HUES48 (cell line): ENCODE measurements around the gene DAZAP1.

Experiments used
- H3K27ac ChIP-seq: one replicate; pipeline ENCODE4 v1.7.0; 2013; ENCODE audit warnings: low read depth, low read length, inconsistent platforms
- H3K27me3 ChIP-seq: 2 replicates; pipeline ENCODE4 v1.6.1; 2013; ENCODE audit warnings: mild to moderate bottlenecking, low read length; ENCODE audit not compliant: control insufficient read depth, insufficient read depth
- H3K36me3 ChIP-seq: 2 replicates; pipeline ENCODE4 v1.6.1; 2013; ENCODE audit warnings: low read length; ENCODE audit not compliant: control insufficient read depth, insufficient read depth
- H3K4me1 ChIP-seq: 2 replicates; pipeline ENCODE4 v1.6.1; 2013; ENCODE audit warnings: mild to moderate bottlenecking, low read length; ENCODE audit not compliant: control insufficient read depth, insufficient read depth
- H3K4me3 ChIP-seq: 2 replicates; pipeline ENCODE4 v1.5.1; 2013; ENCODE audit warnings: mild to moderate bottlenecking, low read depth, low read length
- H3K9ac ChIP-seq: 2 replicates; pipeline ENCODE4 v1.6.1; 2013; ENCODE audit warnings: mild to moderate bottlenecking, low read depth, low read length, moderate library complexity
- H3K9me3 ChIP-seq: 2 replicates; pipeline ENCODE4 v1.6.1; 2013; ENCODE audit warnings: low read length; ENCODE audit not compliant: control insufficient read depth, insufficient read depth

The DAZAP1 gene

GRCh38 chr19:1449467-1450442 lies 42.4 kb downstream of the DAZAP1 start, which contains the start of gene APC2:
TSS of gene APC2 (plus strand) at chr19:1450121. CDS start at chr19:1453002, 2,881 bp downstream.
- Histone ChIP-seq H3K36me3 (no peaks in the 10 kb centered on the region), H3K9me3 (no peaks in the 10 kb centered on the region), H3K9ac (no peak within 1 kb of the TSS), H3K27ac (no peak within 1 kb of the TSS), H3K27me3 (peaks cover 69% of the 10 kb centered on the region), H3K4me1 (peaks cover 8% of the 10 kb centered on the region; the same call in 1 of the 2 replicates), H3K4me3 (peak within 1 kb of the TSS; percentile 27; the same call in 1 of the 2 replicates)

DNA sequence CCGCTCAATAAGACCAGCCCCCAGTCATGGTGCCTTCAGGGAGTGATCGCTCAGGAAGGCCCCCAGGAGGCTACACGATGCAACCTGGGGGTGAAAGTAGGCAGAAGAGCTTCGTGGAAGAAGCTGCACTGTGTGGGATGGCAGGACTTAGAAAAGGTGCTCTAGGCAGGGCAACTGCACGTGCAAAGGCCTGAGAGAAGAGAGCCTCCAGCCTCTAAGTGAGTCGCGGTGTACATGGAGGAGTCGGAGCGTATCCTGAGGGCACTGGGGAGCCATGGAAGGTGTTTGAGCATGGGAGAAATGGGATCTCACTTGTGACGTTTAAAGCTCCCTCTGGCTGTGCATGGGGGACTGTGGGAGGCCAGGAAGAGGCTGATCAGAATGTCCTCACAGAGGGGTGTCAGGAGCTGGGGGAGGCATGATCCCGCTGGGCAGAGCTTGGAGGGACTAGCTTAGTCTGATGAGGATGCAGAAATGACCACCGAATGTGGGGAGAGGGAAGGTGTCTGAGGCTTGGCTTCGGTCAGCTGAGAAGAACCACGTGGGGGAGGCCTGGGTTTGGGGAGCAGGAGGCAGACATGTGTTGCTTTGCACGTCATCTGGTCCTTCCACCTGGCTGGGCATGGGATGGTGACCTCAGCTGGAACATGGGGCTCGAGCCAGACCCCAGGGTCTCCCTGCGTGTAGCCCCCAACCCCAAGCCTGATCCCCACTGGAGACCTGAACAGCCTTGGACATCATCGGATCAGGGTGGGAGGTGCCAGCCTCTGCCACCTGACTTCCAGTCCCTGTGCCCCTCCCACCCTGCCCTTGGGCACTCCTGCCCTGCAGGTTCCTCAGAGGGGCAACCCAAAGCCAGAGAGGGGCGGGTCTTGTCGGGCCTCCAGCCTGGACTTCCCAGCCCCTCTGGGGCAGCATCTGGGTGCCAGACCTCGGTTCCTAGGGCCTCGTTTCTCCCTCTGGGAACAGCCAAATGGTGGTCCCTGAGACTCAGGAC lies 43.6 kb downstream of the DAZAP1 start:
- Histone ChIP-seq H3K4me3 (no peak overlapping the region), H3K27me3 (peaks cover 67% of the 10 kb centered on the region), H3K27ac (no peak overlapping the region)

DNA sequence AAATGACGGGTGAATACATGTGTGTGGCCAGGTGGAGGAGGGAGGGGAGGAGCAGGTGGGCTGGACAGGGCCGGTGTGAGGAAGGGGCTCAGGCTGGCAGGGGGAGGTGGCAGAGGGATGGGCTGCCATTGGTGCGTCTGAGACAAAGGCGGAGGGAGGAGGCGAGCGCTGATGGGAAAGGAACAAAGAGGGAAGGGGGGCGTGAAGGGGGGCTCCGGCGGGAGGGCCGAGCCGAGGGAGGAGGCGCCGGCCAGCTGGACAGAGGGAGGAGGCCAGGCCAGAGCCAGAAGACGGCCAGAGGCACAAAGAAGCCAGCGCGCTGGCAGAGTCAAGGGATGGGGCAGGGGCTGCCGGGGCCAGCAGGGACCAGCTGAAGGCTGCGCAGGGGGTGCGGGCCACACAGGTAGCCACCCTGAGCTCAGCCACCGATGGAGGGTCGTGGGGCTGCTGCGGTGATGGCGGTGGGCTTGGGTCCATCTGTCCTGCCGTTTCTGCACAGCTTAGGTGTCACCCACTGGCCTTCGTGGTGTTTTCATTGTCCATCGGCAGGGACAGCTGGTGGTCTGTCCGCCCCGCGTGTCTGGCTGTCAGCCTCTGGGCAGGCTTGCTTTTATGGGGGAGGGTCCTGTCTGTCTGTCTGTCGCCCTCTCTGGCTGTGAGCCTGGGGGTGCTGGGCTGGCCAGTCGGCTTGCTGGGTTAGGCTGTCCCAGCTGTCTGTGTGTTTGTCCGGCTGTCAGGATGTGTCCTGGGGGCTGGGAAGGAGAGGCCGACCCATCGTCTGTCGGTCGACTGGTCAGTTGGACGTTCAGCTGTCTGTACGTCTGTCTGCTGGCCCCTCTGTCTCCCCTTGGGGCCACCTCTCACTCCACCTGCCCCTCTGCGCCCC lies 44.8 kb downstream of the DAZAP1 start:
- peaks cover 65% of the 10 kb centered on the region for H3K27me3 ChIP-seq
- H3K4me3 ChIP-seq, result no peak overlapping the region

More for the DNA sequence above, 43.6 kb downstream of the DAZAP1 start:
- H3K4me1 ChIP-seq, result peaks cover 8% of the 10 kb centered on the region; the same call in 1 of the 2 replicates
- no peaks in the 10 kb centered on the region for H3K36me3 ChIP-seq
- no peak overlapping the region for H3K9ac ChIP-seq
- no peaks in the 10 kb centered on the region for H3K9me3 ChIP-seq

GRCh38 chr19:1452802-1453524 lies 45.6 kb downstream of the DAZAP1 start:
- Histone ChIP-seq H3K9ac (no peak overlapping the region), H3K4me1 (peaks cover 8% of the 10 kb centered on the region; the same call in 1 of the 2 replicates), H3K27me3 (peaks cover 57% of the 10 kb centered on the region), H3K27ac (no peak overlapping the region), H3K9me3 (no peaks in the 10 kb centered on the region), H3K4me3 (no peak overlapping the region), H3K36me3 (no peaks in the 10 kb centered on the region)

More for the DNA sequence above, 44.8 kb downstream of the DAZAP1 start:
- Histone ChIP-seq H3K27ac (no peak overlapping the region), H3K4me1 (peaks cover 8% of the 10 kb centered on the region; the same call in 1 of the 2 replicates), H3K36me3 (no peaks in the 10 kb centered on the region), H3K9ac (no peak overlapping the region), H3K9me3 (no peaks in the 10 kb centered on the region)

DNA sequence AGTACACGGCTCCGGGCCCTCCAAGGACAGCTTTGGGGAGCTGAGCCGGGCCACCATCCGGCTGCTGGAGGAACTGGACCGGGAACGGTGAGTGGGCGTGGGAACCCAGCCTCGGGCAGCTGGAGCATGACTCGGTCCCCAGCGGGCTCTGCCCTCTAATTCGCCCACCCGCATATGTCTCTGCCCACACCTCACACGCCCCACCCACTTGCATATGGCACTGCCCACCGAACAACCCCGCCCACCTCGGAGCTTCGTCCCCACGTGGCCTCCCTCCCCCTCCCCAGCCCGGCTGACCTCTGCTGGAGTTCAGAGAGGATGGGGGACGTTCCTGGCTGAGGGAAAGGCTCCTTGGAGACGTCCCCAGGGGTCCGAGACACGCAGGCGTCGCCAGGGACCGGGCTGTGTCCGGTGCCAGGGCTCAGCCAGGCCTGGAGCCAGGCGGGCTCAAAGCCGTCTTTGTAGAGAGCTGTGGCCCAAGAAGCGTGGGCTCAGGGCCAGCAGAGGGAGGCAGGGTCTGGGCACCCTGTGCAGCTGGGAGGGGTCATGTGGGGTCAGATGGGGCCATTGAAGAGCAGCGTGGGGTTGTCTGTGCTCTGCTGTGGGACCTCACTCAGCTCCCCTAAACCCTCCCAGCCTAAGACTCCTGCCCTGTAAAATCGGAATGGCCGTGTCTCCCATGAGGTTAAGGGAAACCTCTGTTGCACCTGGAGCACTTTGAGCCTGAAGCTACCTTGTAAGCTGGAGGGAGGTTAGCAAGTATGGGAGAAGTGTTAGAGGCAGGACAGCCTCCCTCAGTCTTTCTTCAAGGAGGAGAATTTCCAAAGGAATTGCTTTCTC lies 46.4 kb downstream of the DAZAP1 start:
- H3K36me3 ChIP-seq, result no peaks in the 10 kb centered on the region
- H3K9ac ChIP-seq, result no peak overlapping the region
- peaks cover 8% of the 10 kb centered on the region; the same call in 1 of the 2 replicates for H3K4me1 ChIP-seq
- no peaks in the 10 kb centered on the region for H3K9me3 ChIP-seq
- peaks cover 51% of the 10 kb centered on the region for H3K27me3 ChIP-seq
- no peak overlapping the region for H3K27ac ChIP-seq
- no peak overlapping the region for H3K4me3 ChIP-seq

GRCh38 chr19:1455002-1455335 lies 47.6 kb downstream of the DAZAP1 start:
- H3K27me3 ChIP-seq, result peaks cover 45% of the 10 kb centered on the region
- peak overlapping the region; percentile 35; the same call in 1 of the 2 replicates for H3K4me3 ChIP-seq
- no peak overlapping the region for H3K9ac ChIP-seq
- H3K36me3 ChIP-seq, result no peaks in the 10 kb centered on the region
- peaks cover 5% of the 10 kb centered on the region; the same call in 1 of the 2 replicates for H3K4me1 ChIP-seq
- H3K9me3 ChIP-seq, result no peaks in the 10 kb centered on the region
- H3K27ac ChIP-seq, result no peak overlapping the region

GRCh38 chr19:1455336-1456120 lies 48.1 kb downstream of the DAZAP1 start:
- Histone ChIP-seq H3K36me3 (no peaks in the 10 kb centered on the region), H3K27me3 (peaks cover 39% of the 10 kb centered on the region), H3K27ac (no peak overlapping the region), H3K4me1 (peaks cover 5% of the 10 kb centered on the region; the same call in 1 of the 2 replicates), H3K9ac (no peak overlapping the region), H3K9me3 (no peaks in the 10 kb centered on the region), H3K4me3 (peak overlapping the region; percentile 35; the same call in 1 of the 2 replicates)

GRCh38 chr19:1456121-1456900 lies 48.9 kb downstream of the DAZAP1 start:
- H3K27me3 ChIP-seq, result peaks cover 31% of the 10 kb centered on the region
- H3K9ac ChIP-seq, result no peak overlapping the region
- no peaks in the 10 kb centered on the region for H3K9me3 ChIP-seq
- peaks cover 5% of the 10 kb centered on the region; the same call in 1 of the 2 replicates for H3K4me1 ChIP-seq
- no peak overlapping the region for H3K27ac ChIP-seq
- H3K4me3 ChIP-seq, result no peak overlapping the region
- H3K36me3 ChIP-seq, result no peaks in the 10 kb centered on the region
